Cortex of kidney (tissue), 1 donor: ENCODE measurements around the gene CRYBG3.
"Not testable (repeated sequence)": the region's sequence is repeated elsewhere in the genome, so short reads cannot be mapped to it uniquely, and the experiment has no call there.

Experiments used
- DNase-seq: peaks from one replicate; lab custom pipeline; 2025; lab: John Stamatoyannopoulos, UW

The CRYBG3 gene

DNA sequence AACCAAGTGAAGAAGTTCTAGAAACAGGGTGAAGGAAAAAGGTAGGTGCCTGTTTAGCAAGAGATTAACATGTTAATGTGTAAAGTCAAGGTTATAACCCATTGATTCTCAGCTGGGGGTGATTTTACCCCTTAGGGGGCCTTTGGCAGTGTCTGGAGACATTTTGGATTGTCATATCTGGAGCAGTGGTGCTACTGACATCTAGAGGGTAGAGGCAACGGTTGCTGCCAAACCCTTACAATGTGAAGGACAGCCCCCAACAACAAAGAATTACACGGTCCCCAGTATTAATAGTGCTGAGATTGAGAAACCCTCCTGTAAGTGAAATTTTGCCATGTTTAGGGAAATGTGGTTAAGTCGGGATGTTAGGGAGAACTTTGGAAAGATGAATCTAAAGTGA, 74.7 kb downstream of the CRYBG3 start:
- DNase-seq = no peak

- DNase-seq = no peak
These were observed 77.5 kb downstream of the CRYBG3 start for GRCh38 chr3:97899331-97899730.

DNA sequence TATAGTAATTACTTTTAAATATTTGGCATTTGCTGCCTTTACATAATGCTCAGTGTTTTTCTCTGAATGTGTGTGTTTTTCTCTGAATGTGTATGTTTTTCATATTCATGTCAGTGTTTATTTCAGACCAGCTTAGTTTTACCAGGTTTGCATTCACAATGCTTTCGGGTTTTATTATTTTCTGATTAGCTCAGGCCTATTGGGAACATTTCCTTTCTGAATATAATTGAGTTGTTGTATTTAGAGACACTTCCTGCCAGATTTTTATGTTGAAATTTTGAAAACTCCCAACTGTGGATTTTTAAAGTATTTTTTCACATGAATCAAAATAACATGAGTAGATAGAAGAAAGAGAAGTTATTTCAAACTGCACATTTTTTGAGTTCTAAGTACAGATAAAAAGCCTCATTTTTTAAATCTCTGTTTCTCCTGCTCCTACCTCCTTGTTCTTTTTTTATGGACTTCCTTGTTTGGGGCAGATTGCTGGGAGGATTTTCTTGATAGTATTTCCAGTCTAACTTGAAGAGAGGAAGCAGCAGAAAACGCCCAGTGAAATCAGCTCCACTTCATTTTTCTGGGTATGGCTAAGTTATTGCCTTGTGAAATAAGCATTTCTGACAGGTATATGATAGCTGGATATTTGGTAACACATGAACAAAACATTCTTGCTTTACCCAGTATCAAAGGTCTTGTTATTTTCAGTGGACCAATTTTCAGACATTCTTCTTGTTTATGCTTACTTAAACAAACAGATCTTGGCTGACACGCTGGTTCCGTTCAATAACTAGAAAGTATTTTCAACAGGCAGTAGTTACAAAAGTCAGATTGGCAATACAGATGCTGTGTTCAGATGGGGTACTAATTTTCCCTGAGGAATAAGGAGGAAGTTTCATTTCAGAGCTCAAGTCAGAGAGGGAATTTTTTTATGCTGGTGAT, 79.8 kb downstream of the CRYBG3 start:
- no peak for DNase-seq

GRCh38 chr3:97909830-97910229, 88.0 kb downstream of the CRYBG3 start:
- not testable (repeated sequence) for DNase-seq

- not testable (repeated sequence) for DNase-seq
These were observed 88.5 kb downstream of the CRYBG3 start for GRCh38 chr3:97910236-97910831.

DNA sequence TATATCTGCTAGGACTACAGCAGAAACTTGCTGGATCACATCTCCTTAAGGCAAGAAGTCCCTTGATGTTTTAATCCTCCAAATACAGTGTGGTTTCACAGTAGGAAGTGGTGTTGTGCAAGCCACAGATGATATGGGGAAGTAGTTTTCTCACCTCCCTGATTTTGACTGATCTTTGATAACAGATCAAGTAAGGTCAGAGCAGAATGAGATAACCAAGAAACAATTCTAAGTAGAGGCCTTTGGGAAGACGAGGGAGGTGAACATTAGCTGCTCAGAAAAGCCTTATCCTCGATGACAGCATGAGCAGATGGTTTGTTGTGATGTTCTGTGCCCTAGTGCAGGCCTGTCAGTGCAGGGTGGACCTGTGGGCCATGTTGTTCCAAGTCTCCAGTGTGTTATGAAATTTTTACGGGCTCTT, 89.1 kb downstream of the CRYBG3 start:
- no peak for DNase-seq

- no peak for DNase-seq
These were observed 89.6 kb downstream of the CRYBG3 start for GRCh38 chr3:97911459-97911858.

DNA sequence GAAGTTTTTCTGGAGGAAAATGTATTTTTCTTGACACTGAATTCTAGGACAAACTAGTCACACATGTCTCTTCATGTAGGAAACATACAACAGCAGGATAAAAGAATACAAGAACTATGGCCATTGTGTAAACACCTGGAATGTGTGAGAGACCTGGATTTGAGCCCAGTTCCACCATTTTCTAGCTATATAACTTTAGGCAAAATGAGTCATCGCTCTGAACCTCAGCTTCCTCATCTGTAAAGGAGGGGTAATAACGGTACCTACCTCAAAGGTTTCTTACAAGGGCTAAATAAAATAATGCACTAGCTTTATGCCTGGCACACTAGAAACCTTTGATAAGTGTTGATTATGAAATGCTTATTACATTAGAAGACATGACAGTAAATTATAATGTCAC, 92.6 kb downstream of the CRYBG3 start:
- DNase-seq = no peak

- no peak for DNase-seq
These were observed 94.8 kb downstream of the CRYBG3 start for GRCh38 chr3:97916576-97916975.

DNA sequence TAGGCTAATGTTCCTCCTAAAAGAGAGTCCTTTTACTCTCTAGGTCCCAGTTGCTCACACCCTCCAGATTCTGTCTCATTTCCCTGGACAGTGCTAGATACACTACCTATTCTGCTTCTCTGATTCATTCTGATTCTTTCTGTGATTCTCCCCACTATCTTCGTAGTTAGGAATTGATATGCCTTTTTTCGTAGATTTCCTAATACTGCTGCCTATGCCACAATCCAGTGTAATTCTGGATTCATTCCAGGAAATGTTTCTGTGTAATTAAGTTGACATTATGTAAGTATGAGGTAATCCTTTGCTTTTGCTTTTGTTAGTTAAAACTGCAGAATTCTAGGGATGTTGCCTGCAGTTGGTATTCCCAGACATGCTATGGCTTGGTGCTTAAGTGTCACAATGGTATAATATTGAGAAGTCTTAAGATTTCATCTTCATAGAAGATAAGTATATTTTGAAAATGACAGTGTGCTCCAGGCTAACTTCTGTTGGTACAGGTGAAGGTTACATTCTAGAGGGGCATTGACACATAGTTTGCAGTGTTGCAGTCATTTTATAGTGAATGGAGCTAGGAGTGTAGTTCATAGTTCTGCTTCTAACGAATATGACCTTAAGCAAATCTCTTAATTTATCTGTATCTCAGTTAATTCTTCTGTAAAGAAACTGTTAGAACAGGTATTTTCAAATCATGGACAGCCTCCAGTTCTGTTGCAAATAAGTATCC, 96.2 kb downstream of the CRYBG3 start:
- no peak for DNase-seq

- DNase-seq = no peak
These were observed 105.9 kb downstream of the CRYBG3 start for GRCh38 chr3:97927704-97928103.

DNA sequence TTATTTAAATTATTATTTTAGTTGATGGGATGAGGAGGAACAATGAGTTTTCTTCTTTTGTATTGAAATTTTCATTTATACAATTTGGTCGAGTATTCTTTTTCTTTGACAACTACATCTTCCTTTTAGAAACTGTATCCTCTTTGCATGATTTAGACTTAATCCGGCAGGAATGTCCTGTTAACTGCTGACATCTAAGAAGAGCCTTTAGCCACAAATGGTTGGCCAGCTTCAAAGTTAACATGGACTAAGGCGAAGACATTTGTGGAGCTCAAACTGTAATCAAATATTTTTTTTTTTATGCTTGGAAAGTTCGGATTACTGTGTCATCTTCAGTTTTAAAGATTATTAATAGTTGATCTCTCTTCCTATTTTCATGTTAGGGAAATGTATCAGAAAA, 107.2 kb downstream of the CRYBG3 start:
- no peak for DNase-seq

GRCh38 chr3:97930018-97930417, 108.2 kb downstream of the CRYBG3 start:
- DNase-seq = no peak

DNA sequence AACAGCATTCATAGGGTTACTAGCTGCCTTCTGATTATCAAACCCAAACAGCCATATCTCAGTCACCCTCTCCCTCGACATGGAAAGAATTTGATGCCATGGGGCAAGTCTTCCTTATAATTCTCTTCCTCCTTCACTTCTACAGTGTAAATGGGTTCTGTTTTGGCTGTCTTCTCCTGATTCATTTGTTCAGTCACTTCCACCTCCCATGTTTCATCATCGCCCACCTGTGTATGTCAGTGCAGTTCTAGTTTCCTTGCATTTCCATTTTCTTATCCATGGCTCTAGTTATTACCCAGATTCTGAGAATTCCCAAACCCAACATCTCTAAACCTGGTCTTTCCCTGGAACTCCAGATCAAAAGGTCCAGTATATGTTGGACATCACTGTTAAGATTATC, 109.4 kb downstream of the CRYBG3 start:
- no peak for DNase-seq

- DNase-seq = no peak
These were observed 110.6 kb downstream of the CRYBG3 start for GRCh38 chr3:97932387-97932801.

DNA sequence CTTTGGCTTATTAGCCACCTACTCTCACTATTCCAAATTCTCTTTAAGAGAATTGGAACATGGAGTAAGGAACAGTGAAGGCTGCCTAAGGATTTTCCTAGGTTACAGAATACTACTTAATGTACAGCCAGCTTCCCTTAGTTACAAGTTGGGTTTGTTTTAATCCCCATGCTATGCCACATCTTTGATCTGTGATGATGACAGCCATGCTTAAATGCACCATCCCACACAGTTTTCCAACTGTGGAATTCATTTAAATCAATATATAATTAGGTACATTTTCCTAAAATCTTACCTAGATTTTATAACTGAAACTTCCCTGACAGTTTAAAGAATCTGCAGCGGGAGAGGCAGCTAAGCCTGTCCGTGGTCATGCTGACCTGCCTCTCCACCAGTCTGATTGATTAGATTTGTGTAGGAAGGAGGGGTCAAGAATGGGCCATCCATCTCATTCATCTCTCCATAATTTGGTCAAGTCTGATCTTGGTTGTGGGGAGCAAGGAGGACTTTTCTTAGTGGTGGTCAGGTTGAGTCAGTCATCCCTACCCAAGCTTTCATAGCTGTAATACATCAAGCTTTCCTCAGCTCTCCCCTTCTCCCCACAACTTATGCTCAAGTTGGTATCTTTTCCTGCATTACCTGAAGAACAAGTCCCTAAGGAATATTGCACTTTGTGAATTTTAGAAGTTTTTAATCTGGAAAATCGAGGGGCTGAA, 113.3 kb downstream of the CRYBG3 start:
- no peak for DNase-seq

DNA sequence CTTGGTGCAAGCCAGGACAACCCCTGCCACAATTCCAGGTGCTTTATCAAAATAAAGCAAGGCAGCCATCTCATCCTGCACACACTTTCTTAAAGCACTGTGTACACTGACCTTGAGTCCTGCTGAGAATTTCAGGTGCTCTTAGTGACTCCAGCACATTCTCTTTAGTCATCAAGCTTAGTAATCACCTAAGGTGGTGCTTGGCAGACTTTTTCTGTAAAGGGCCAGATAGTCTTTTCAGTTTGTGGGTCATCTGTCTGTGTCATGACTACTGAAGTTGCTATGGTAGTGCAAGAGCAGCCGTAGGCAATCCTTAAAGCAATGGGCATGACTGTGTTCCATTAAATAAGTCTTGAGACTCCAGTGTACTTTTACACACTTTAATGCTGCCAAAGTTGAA, 114.0 kb downstream of the CRYBG3 start:
- DNase-seq = no peak

DNA sequence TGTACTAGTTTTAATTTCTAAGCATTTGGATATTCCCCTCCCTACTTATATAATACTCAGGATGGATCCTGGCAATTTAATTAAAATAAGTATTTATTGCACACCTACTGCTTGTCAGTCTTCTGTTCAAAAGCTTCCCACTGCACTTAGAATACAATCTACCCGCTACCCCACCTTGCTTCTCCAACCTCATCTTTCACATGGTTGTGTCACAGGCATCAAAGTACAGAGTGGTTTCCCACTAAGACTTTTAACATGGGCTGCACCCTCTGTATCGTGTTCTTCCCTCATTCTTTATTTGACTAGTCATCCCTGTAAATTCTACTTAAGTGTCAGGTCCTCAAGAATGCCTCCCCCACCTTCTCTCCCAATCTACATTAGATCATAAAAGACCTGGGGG, 115.4 kb downstream of the CRYBG3 start:
- no peak for DNase-seq

DNA sequence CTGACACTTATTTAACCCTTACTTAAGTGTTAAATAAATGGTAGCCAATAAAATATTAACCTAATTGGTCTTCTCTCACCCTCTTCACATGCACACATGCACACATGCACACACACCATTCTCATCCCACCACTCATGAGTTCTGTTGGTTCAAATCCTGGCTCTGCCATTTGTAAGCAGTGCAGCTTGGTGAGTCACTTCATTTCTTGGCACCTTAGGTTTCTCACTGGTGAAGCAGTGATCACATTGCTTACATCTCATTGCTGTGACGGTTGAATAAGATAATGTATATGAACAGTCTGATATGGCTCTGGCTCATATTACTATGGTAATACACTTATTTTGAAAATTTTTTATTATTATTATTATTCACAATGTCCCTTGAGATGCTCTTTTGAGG, 116.6 kb downstream of the CRYBG3 start:
- DNase-seq = no peak

DNA sequence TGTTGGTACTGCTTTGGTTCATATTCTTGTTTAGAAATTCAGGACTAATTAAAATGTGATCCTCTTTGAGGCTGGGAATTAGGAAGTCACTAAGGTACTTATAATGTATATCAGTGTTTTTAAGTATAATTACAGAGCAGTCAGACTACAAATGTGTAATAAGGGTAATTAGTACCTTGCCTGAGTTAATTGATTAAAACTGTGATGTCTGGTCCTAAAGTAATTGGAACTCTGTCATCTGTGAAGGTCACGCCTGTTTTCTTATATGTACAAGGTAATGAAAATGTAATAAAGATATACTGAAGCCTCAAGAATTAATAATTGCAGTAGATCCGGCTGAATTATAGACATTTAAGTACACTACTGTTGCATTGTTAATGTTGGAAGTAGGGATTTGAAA, 117.6 kb downstream of the CRYBG3 start:
- DNase-seq = no peak

DNA sequence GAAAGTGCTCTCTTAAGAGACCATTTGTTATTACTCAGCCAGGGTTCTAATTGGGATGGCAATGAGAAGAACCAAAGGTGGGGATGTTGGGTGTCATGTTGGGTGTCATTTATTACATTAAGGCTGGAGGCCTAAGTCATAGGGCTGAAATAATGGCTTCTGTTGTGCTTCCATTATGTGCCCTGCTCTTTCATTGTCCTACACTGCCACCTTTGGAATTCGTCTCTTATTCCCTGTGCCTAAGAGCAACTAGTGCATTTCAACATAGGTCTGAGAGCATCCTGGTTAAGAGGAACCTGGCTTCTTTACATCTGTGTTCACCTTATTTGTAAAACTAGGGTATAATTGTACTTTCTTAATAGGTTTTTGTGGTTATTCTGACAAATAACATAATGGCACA, 118.2 kb downstream of the CRYBG3 start:
- no peak for DNase-seq
